Left cardiac atrium (tissue), 4 donors: ENCODE results near the gene TMEM163. TPM values are rescaled to one million over a fixed set of nuclear protein-coding genes. Genes with fewer than 3 reads are reported as not detected.

ENCODE experiments used
- ATAC-seq, 2 donors: fragments of 200-7000 bp; cut with Tn5 transposase; one replicate each; pipeline ENCODE4 v1.9.1; 2020; ENCODE audit warnings: mild to moderate bottlenecking in 2 of 2, moderate library complexity in 2 of 2
- DNase-seq: peaks from one replicate; pipeline ENCODE4 v3.0.0-alpha.2; 2020
- intact Hi-C, 2 donors: fragments of 100-400 bp; cut with DNase I; formaldehyde crosslinking; loops; one replicate each; pipeline versions ENCODE4 v1.14.1 to v1.15.1; 2022 to 2023
- total RNA-seq, 2 donors: library from RNA; stranded (reverse); fragmentation: NEBNext Ultra II Directional; extraction: Animal tissue kit (Norgen Biotek cat#: 25700); gene quantifications; one replicate each; pipeline ENCODE4 v1.2.1, GENCODE V29; 2021
- donor health status: DM: no; HTN: yes; CAD: no.
- donor health status: DM: no; HTN: yes; CAD: no; lungs with severe emphysema.
- donor health status: DM: yes; HTN: yes; CAD: no.
- donor health status: Dilated cardiomyopathy.

TMEM163 gene
- total RNA-seq, 2 donors from 2014 or later, result 3.5 to 11.6 TPM

GRCh38 chr2:134458473-134458853 lies 260.3 kb downstream of the TMEM163 start:
- intact Hi-C loops, result loop anchor here (5.0 to 10.0 kb wide), 2 partner anchors 439 to 574 kb away; no protein-coding TSS in a partner anchor
- DNase-seq (no peak), ATAC-seq (no peak)

GRCh38 chr2:134457765-134458472 lies 260.9 kb downstream of the TMEM163 start:
- ATAC-seq (no peak), DNase-seq (no peak)
- intact Hi-C loops, result loop anchor here (5.0 to 10.0 kb wide), 2 partner anchors 439 to 573 kb away; no protein-coding TSS in a partner anchor

GRCh38 chr2:134457353-134457752 lies 261.4 kb downstream of the TMEM163 start:
- intact Hi-C loops, result loop anchor here (5.0 to 10.0 kb wide), 2 partner anchors 440 to 573 kb away; no protein-coding TSS in a partner anchor
- DNase-seq (no peak), ATAC-seq (no peak)

- no peak for ATAC-seq
- DNase-seq, result no peak
- intact Hi-C loops, result loop anchor here (5.0 to 10.0 kb wide), 2 partner anchors 442 to 571 kb away; no protein-coding TSS in a partner anchor
These were observed 263.4 kb downstream of the TMEM163 start for GRCh38 chr2:134455426-134455825.

GRCh38 chr2:134454931-134455330 lies 263.9 kb downstream of the TMEM163 start:
- DNase-seq, result no peak
- no peak for ATAC-seq
- intact Hi-C loops, result loop anchor here (5.0 to 10.0 kb wide), 3 partner anchors 78 to 570 kb away; no protein-coding TSS in a partner anchor

GRCh38 chr2:134454426-134454825 lies 264.4 kb downstream of the TMEM163 start:
- no peak for DNase-seq
- intact Hi-C loops, result loop anchor here in 1 of 2 donors (5.0 to 10.0 kb wide), 2 partner anchors 77 to 570 kb away; no protein-coding TSS in a partner anchor
- no peak for ATAC-seq

GRCh38 chr2:134453973-134454372 lies 264.8 kb downstream of the TMEM163 start:
- intact Hi-C loops, result loop anchor here in 1 of 2 donors (5.0 to 10.0 kb wide), 2 partner anchors 77 to 569 kb away; no protein-coding TSS in a partner anchor
- peak in 1 of 2 donors; percentile 4 for ATAC-seq
- no peak for DNase-seq

GRCh38 chr2:134453476-134453875 lies 265.3 kb downstream of the TMEM163 start:
- ATAC-seq (no peak), DNase-seq (no peak)
- intact Hi-C loops, result loop anchor here in 1 of 2 donors (5.0 to 10.0 kb wide), 2 partner anchors 76 to 569 kb away; no protein-coding TSS in a partner anchor

- intact Hi-C loops, result loop anchor here in 1 of 2 donors (5.0 to 10.0 kb wide), 2 partner anchors 75 to 567 kb away; no protein-coding TSS in a partner anchor
- ATAC-seq (no peak), DNase-seq (no peak)
These were observed 266.6 kb downstream of the TMEM163 start for GRCh38 chr2:134452042-134452733.

GRCh38 chr2:134451347-134451630 lies 267.5 kb downstream of the TMEM163 start:
- intact Hi-C loops, result loop anchor here in 1 of 2 donors (2.0 to 10.0 kb wide), 3 partner anchors 74 to 566 kb away; no protein-coding TSS in a partner anchor
- ATAC-seq (no peak), DNase-seq (no peak)

- no peak for DNase-seq
- intact Hi-C loops, result loop anchor here in 1 of 2 donors (2.0 to 10.0 kb wide), 3 partner anchors 73 to 565 kb away; no protein-coding TSS in a partner anchor
- ATAC-seq, result no peak
These were observed 268.9 kb downstream of the TMEM163 start for GRCh38 chr2:134449751-134450513.

- no peak for ATAC-seq
- intact Hi-C loops, result no loop called here
- no peak for DNase-seq
These were observed 269.6 kb downstream of the TMEM163 start for GRCh38 chr2:134449157-134449556.

GRCh38 chr2:134448650-134449049 lies 270.1 kb downstream of the TMEM163 start:
- ATAC-seq (no peak), DNase-seq (no peak)
- intact Hi-C loops, result no loop called here

GRCh38 chr2:134447669-134448068 lies 271.1 kb downstream of the TMEM163 start:
- ATAC-seq, result no peak
- intact Hi-C loops, result no loop called here
- DNase-seq, result no peak

- ATAC-seq (no peak), DNase-seq (no peak)
- intact Hi-C loops, result no loop called here
These were observed 272.3 kb downstream of the TMEM163 start for GRCh38 chr2:134446383-134447017.

- intact Hi-C loops, result no loop called here
- no peak for DNase-seq
- no peak for ATAC-seq
These were observed 272.8 kb downstream of the TMEM163 start for GRCh38 chr2:134445985-134446382.

GRCh38 chr2:134445116-134445515 lies 273.7 kb downstream of the TMEM163 start:
- intact Hi-C loops, result no loop called here
- ATAC-seq (no peak), DNase-seq (no peak)

- intact Hi-C loops, result no loop called here
- DNase-seq, result no peak
- ATAC-seq, result peak in 1 of 2 donors; percentile 41
These were observed 274.9 kb downstream of the TMEM163 start for GRCh38 chr2:134443814-134444480.
